Fibroblast of pulmonary artery (primary cell): ENCODE results near the gene NLN.
A peak's percentile ranks its signal among the peaks of the same experiment; 100 is the strongest.
"Not testable (repeated sequence)": the region's sequence is repeated elsewhere in the genome, so short reads cannot be mapped to it uniquely, and the experiment has no call there.

Experiments
- DNase-seq: peaks from one replicate; pipeline ENCODE4 v3.0.0-alpha.2; 2010; ENCODE audit warnings: low read depth
- H3K4me3 ChIP-seq: replicated peaks from 2 replicates; pipeline ENCODE4 v1.5.1; 2011; ENCODE audit warnings: low read depth, mild to moderate bottlenecking, control low read depth, low read length, moderate library complexity
- TF ChIP-seq, protein P1 (sequence below): IDR thresholded peaks from 2 replicates; pipeline ENCODE4 v1.5.1; 2011; ENCODE audit warnings: mild to moderate bottlenecking, control low read depth, low read length, inconsistent platforms; ENCODE audit errors: missing control alignments

The NLN gene

GRCh38 chr5:65718576-65719310 is 3.3 kb upstream of the NLN start:
- no peak for DNase-seq
- TF ChIP-seq, protein P1, sequence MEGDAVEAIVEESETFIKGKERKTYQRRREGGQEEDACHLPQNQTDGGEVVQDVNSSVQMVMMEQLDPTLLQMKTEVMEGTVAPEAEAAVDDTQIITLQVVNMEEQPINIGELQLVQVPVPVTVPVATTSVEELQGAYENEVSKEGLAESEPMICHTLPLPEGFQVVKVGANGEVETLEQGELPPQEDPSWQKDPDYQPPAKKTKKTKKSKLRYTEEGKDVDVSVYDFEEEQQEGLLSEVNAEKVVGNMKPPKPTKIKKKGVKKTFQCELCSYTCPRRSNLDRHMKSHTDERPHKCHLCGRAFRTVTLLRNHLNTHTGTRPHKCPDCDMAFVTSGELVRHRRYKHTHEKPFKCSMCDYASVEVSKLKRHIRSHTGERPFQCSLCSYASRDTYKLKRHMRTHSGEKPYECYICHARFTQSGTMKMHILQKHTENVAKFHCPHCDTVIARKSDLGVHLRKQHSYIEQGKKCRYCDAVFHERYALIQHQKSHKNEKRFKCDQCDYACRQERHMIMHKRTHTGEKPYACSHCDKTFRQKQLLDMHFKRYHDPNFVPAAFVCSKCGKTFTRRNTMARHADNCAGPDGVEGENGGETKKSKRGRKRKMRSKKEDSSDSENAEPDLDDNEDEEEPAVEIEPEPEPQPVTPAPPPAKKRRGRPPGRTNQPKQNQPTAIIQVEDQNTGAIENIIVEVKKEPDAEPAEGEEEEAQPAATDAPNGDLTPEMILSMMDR: no peak
- H3K4me3 ChIP-seq: no peak overlapping the region

DNA sequence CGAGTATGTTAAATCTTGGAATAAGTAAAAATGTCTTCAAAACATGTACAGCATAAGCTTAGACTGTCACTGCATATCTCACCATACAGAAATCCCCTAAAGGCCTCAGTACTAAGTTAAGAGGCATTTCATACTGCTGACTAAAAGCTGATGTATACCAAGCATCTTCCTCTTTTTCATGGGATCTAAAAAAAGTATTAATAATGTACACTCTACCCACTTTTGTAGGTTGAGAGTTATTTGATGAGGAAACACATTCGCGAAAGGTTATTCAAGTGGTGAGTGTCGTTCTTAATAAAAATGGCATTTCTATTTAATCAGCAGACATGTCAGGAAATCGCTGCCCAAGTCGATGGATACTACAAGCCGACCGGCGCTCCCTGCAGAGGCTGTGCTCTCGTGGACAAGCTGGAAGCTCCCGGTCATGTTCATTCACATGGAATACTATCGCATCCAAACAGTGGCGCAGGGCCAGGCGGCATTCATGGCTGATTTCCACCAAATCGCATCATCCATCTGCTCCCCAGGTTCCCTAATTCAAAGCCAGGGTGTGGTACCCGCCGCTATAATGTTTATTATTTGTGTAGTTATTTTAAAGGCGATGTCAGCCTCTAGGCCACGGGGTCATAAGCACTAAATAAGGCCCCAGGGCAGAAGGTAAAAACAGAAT is 820 bp upstream of the NLN start:
- H3K4me3 ChIP-seq: peak overlapping the region; percentile 76
- DNase-seq: peak; percentile 75
- TF ChIP-seq, protein P1: no peak

- H3K4me3 ChIP-seq: peak overlapping the region; percentile 76
- peak; percentile 75 for DNase-seq
- TF ChIP-seq, protein P1: no peak
These were observed 784 bp downstream of the NLN start for GRCh38 chr5:65722575-65723403.

GRCh38 chr5:65727491-65728156 is 5.6 kb downstream of the NLN start:
- TF ChIP-seq, protein P1: no peak
- no peak for DNase-seq
- no peak overlapping the region for H3K4me3 ChIP-seq

GRCh38 chr5:65728218-65728617 is 6.2 kb downstream of the NLN start:
- peak; percentile 18 for DNase-seq
- TF ChIP-seq, protein P1: no peak
- no peak overlapping the region for H3K4me3 ChIP-seq

GRCh38 chr5:65730910-65731309 is 8.9 kb downstream of the NLN start:
- DNase-seq: no peak
- TF ChIP-seq, protein P1: no peak
- H3K4me3 ChIP-seq: no peak overlapping the region

GRCh38 chr5:65732046-65732445 is 10.0 kb downstream of the NLN start:
- DNase-seq, H3K4me3 ChIP-seq: not testable (repeated sequence)

DNA sequence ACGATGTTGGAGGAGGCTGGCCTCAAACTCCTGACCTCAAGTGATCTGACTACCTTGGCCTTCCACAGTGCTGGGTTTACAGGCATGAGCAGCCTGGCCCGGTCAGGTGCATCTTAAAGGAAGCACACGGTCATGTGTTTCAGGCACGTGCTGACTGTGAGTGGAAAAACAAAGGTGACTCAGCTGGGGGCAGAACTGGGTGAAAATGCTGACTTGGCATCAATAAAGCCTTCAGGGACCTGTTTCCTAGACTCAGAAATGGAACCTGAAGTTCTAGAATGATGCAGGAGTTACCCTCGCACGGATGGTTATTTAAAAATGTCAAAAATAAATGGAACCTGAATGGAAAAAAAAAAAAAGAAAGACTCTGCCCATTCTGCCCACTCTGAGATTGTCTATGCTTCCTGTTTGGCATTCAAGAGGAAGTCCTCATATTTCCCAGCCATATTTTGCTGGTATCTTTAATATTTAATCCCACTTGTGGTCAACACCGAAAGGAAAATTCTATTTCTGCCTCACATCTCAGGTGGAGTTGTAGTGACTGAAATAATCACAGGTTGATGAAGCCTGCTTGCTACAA is 12.3 kb downstream of the NLN start:
- DNase-seq, H3K4me3 ChIP-seq: not testable (repeated sequence)
